Medulla oblongata (tissue), 1 donor: ENCODE measurements around the gene R3HDML.
A peak's percentile ranks its signal among the peaks of the same experiment; 100 is the strongest.
"Not testable (repeated sequence)": the region's sequence is repeated elsewhere in the genome, so short reads cannot be mapped to it uniquely, and the experiment has no call there.

Experiments
- DNase-seq: peaks from one replicate; pipeline ENCODE4 v3.0.0-alpha.2; 2015; ENCODE audit errors: extremely low spot score

Gene R3HDML, protein sequence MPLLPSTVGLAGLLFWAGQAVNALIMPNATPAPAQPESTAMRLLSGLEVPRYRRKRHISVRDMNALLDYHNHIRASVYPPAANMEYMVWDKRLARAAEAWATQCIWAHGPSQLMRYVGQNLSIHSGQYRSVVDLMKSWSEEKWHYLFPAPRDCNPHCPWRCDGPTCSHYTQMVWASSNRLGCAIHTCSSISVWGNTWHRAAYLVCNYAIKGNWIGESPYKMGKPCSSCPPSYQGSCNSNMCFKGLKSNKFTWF

DNA sequence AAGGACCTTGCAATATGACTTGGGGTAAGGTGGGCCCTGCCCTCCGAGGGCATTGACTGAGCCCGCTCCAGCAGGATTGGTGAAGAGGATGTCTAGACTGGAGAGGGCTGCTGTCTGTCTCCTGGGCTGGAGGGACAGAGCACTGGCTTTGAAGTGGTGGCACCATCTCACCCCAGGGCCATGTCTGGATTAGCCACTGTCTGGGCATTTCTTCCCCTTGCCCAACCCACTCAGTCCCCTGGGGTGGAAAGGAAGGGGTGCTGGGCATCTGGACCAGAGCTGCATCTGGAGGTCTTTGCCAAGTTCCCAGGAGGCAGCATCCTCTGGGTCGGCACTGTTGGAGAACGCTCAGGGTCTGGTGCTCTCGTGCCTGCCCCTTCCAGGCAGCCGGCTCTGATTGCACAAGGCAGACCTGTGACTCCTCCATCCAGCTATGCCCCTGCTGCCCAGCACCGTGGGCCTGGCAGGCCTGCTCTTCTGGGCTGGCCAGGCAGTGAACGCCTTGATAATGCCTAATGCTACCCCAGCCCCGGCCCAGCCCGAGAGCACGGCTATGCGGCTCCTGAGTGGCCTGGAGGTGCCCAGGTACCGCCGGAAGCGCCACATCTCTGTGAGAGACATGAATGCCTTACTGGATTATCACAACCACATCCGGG is at the start of gene R3HDML:
Gene R3HDML (plus strand): TSS at position 319 of the 656 bp plus-strand sequence. CDS start 115 bp downstream, at position 434.
- DNase-seq = no peak

DNA sequence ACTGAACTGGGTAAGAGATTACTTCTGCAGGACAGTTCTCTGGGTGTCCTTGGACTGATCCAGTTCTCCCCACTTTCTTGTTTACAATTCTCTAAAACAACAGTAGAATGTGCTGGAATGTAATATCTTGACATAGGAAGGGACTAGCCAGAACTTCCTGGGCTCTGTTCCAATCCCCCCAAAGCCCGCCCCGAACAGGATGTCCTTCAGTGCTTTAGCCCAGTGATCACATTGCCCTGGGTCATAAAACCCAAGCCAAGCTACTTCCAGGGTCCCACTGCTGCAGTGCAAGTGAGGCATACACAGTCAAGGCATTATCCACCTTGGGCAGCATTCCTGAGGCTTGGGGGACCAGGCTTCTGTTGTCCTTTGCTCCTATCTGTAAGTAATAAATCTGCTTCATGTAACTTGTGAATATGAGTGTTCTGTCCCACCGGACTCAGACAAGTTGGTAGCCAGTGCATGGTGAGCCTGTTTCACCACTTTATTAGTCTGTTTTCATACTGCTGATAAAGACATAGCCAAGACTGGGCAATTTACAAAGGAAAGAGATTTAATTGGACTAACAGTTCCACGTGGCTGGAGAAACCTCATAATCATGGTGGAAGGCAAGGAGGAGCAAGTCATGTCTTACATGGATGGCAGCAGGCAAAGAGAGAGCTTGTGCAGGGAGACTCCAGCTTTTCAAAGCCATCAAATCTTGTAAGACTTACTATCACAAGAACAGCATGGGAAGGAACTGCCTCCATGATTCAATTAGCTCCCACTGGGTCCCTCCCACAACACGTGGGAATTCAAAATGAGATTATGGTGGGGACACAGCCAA is 49.4 kb upstream of the R3HDML start:
- no peak for DNase-seq

DNA sequence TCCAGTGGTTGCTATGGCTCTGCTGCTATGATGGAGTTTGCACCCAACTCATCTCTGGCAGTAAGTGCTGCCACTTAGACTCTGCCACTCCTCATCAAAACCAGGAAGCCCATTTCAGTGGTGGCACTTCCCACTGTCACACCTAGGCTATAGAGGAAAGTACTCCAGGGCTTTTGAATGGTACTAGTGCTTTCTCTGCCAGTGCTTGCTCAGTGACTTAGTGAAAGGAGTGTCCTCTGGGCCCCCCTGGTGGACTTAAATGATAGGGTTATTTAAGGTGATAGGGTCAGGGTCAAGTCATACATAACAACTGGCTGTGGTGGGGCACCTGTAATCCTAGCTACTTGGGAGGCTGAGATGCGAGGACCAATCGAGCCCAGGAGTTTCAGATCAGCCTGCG is 48.6 kb upstream of the R3HDML start:
- no peak for DNase-seq

DNA sequence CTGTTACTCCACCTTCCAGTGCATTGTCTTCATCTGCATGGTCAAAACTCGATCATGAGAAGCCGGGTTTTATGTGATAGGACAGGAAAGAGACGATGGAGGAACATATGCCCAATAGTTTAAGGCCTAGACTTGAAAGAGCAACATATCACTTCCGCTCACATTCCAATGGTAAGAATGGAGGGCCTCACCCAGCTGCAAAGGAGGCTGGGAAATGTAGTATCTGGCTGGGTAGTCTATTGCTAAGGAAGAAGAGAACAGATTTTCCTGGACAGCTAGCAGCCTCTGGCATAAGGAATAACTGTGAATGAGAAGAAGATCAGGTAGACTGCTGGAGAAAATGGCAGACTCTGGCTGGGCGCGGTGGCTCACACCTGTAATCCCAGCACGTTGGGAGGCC is 45.1 kb upstream of the R3HDML start:
- no peak for DNase-seq

DNA sequence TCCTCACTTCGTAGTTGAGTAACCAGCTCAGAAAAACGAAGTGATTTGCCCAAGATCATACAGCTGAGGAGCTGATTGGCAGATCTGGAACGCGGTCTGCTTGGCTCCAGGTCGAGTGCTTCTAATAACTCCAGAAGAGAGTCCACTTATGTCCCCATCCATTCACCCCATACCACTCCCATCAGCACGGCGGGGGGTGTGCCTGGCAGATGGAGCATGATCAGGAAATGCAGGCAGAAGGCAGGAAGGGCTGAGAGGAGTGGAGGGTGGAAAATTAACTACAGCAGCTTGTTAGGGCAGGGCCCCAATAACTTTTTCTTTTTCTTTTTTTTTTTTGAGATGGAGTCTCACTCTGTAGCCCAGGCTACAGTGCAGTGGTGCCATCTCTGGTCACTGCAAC is 40.8 kb upstream of the R3HDML start:
- DNase-seq = no peak

DNA sequence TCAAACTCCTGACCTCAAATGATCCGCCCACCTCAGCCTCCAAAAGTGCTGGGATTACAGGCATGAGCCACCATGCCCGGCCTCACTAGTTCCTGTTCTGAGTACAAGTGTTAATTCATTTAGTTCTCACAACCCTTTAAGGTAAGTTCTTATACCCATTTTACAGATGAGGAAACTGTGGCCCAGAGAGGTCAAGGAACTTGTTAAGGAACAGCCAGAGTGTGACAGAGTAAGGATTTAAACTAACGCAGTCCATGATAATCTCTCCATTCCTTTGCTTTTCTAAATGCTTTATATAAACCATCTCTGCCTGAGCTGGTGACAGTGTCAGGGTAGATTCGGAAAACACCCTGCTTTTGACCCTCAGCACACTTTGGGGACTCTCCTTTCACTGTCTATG is 39.1 kb upstream of the R3HDML start:
- DNase-seq = no peak

DNA sequence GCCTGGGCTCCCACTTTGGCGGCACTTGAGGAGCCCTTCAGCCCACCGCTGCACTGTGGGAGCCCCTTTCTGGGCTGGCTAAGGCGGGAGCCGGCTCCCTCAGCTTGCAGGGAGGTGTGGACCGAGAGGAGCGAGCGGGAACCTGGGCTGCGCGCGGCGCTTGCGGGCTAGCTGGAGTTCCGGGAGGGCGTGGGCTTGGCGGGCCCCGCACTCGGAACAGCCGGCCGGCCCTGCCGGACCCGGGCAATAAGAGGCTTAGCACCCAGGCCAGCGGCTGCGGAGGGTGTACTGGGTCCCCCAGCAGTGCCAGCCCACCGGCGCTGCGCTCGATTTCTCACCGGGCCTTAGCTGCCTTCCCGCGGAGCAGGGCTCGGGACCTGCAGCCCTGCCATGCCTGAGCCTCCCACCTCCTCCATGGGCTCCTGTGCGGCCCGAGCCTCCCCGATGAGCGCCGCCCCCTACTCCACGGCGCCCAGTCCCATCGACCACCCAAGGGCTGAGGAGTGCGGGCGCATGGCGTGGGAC is 37.8 kb upstream of the R3HDML start:
- not testable (repeated sequence) for DNase-seq

DNA sequence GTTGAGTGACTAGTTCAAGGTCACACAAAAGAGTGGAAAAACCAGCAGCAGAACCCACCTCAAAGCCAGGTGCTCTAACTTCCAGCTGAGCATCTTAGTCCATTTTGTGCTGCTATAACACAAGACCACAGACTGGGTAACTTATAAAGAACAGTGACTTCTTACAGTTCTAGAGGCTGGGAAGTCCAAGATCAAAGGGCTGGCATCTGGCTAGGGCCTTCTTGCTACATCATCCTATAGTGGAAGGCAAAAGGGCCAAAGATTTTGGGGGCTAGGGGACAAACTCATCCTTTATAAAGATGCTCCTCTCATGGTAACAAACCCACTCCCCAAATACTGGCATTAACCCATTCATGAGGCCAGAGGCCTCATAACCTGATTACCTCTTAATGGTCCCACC is 35.6 kb upstream of the R3HDML start:
- no peak for DNase-seq

DNA sequence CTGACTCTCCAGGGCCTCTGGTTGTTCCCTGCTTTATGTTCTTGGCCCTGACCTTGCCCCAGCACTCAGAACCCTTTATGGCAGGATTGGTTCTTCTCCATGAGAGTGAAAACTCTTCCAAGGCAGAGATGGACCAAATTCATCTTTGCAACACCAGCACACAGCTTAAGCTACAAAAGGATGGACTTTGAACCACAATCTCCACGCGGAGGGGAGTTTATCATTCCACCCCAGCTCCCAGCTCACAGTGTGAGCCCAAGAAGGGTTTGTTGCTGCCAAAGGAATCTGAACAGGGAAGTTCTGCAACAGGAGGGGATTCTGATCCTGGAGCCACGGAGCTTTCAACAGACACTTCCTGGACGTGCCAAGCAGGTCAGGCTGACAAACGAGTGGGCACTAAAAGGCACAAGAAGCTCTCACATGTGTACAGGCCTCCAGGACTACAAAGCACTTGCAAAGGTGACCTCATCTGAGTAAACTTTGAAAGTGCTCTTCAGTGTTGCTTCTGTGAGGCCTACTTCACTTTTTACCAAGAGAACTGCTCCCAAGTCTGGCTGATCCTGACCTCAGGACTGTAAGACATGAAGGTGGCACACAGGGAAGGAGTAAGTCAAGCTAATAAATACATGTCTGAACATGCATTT is 34.7 kb upstream of the R3HDML start:
- no peak for DNase-seq

DNA sequence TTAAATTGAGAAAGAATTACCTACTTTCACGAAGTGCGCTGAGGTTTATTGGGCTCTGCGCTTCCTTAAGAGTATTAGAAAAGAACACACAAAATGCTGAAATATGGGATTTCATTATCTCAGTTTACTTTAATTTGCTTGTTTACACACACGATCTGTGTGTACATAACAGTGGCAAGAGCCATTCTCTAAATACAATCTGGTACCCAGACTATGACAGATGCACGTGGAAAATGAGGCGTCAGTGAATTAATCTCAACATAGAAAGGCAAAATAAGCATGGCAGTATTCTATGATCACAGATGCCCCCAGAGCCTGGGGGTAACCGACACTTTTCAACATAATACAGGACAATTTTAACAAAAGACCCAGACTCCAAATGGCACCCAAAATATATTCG is 34.1 kb upstream of the R3HDML start:
- DNase-seq = no peak

DNA sequence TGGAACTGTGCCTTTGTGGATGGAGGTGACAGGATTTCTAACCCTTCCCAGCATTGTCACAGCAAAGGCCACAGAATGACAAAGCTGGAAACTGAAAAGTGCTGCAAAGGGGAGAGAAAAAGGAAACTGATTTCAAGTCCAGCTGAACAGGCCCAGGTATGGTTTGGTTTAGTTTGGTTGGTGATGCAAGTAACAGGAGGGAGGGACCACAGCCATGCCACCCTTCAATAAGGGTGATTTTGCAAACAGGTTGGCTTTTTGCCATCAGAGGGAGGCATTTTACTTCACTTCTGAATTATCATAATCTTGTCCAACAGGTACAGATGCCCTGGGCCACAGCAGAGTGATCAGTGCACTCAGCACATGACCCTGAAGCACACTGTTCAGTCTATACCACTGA is 32.5 kb upstream of the R3HDML start:
- no peak for DNase-seq

DNA sequence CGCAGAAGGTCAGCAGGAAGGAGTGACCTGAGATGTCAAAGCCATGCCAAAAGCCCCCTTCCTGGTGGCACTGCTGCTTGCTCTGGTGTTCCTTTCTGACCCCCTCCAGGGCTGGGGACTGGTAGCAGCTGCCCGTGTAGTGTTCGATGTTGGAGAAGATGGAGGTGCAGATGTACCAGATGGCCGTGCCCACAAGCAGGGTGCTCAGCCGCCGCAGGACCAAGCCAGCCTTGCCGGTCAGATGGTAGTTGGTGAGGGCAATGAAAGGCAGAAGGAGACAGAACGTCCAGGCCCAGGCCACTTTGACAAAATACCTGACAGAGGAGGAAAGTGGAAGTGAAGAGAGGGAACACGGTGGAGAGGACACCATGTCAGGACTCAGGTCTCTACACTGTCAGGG is 29.9 kb upstream of the R3HDML start:
- no peak for DNase-seq

DNA sequence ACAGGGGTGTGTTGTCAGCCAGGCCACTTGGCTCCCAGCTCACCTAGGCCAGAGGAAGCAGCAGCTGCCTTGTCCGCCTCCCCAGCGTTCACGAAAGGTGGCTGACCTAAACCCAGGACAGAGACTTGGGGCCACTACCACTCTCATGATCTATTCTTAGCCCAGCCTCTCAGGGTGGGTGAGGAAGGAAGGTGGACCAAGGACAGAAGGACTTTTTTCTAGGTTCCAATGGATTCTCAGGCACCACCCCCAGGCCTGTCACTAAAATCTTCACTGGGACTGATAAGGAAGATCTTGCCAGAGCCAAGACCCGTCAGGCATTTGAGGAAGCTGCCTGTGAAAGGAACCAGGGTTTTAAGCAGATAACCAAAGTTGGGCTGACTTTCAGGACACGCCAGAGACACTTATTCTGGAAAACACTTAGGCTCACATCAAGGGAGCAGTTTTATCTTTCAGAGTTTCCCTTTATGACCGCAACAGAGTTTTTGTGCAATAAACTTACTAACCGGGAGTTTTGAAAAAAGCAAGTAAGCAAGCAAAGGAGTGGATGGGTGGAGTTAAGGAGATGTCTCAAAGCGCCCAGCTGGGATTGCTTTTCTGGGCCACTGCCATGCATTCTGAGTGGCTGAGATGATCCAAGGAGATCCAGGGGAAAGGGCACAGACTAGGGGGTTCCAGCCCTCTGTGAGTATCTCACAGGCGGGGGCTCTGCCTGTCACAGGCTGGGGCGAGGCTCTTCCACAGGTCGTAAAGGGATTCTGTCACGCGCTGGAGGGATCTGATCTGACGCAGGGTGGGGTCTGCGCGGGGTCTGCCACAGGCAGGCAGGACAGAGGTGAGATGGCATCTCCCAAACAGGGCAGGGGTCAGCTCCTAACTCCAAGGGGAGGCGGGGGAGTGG is 26.8 kb upstream of the R3HDML start:
- DNase-seq = peak; percentile 29

DNA sequence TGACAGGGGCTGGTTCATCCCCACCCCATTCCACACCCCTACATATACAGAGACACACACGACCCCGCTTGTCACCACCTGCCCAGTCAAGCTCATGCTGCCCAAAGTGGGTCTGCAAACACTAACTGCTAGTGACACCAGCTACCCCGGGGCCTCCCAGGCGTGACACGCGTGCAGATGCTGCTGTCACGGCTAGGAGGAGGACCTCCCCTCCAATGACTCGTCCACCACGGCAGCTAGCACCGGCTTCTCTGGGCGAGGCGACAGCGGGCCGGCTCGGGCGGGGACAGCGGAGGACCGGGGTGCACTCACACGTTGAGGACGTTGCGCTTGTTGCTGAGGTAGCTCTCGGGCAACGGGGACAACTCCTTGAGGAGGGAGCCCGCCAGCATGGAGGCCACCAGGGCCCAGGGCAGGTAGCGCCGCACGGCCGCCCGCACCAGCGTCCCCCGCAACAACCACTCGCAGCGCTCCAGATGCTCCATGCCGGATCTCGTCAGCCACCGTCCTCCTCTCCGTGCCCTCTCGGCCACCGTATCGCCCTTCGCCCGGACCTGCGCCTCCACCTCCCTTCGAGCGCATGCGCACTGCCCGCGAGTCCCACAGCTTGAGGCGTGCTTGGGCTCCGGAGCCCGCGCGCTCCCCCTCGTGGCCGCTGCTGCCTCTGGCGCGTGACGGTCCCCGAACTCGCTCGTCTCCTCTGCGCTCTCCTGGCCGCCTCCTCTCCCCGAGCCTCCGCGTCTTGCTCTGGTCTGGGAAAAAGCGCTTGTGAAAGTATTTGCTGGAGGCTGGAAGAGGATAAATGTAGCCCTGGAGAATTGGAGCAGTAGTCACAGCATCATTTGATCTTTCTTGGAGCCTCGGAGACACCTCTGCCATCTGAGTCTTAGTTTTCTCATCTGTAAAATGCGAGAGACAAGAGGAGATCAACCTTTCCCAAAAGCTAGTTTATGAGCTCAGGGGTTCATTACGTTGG is 25.9 kb upstream of the R3HDML start, which contains the start of gene FITM2:
Gene FITM2 (minus strand): TSS at position 539 of the 976 bp plus-strand sequence. CDS start 54 bp downstream, at position 485.
- DNase-seq = peak; percentile 97

DNA sequence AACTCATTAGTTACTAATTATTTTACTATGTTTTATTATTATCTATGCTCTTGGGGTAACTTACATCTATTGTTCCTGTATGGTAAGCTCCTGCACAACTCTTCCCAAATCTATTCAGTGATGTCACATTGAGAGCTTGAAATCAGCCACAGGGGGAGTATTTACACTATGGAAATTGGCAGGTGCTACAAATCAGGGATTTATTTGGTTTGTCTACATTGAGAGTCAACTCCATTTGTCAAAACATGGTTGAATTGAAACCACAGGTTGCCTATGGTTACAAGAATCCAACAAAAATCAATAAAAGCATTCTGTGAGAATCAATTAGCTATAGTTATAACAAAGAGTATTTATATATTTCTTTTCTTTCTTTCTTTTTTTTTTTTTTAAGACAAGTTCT is 22.0 kb upstream of the R3HDML start:
- DNase-seq = no peak

DNA sequence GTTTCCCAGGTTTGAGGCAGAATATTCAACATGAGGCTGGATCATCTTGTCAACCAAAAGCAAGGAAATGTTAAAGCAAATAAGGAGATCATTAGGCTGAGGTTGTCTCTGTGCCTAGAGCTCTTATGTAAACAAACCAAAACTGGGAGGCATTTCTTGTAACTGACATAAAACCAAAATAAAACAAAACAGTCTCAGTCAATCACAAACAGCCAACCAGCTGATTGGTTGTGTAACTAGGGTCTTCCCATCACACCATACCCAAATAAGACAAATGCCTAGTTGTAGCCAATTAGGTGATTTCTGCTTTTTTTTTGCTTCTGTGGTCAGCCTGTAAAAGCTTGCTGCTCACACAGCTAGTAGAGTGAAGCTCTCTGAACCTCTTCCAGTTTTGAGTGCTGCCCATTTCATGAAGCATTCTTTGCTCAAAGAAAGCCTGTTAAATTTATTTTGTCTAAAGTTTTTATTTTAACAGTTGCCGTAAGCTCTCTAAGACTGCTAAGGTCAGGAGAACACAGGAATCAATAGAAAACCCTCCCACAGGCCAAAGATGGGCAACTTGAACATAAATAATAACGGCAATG is 16.9 kb upstream of the R3HDML start:
- no peak for DNase-seq

DNA sequence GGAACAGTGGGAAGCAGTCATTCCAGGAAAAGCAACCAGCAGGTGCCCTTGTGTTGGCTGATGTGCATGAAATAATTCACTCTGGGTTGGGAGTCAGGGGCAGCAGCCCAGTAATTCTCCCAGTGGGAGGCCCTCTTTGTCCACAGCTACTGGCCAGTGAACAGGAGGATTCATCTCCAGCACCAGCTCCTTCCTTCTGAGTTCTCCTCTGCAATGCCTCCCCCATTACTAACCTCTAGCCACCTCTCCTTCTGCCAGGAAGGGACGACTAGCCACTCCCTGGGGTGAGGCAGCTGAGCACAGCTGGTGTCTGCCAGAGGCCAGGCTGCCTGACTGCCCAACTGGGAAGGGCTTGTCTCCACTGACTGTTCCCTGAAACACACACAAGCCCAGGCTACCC is 12.5 kb upstream of the R3HDML start:
- DNase-seq = no peak

DNA sequence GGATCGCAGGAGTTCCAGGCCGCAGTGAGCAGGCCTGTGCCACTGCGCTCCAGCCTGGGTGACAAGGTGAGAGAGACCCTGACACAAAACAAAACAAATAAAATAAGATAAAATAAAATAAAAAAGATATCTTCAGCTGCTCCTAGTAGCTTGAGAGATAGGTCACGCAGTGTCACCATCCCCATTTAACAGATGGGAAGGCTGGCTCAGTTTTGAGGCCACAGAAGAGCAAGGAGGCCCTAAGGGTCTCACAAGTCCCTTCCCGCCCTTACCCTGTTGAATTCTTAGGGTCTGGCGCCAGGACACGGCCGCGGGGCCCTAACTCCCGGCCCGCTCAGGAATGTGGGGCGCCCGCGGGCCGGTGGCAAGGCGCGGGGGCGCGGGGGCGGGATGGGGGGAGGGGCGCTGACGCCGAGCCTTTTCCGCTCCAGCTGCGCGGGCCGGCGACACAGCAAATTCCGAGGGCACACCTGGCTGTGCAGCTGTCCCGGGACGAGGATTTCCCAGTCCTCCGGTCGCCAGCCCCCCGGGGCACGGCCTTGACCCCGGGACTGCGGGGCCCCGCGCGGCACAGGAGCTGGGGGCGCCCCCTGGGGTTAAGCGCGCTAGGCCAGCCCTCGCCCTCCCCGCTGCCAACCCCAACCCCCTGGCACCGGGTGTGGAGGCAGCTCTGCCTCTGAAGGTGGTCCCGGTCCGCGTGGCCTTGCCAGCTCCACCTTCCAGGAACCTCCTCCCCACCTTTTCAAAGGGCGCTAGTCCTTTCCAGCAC is 10.3 kb upstream of the R3HDML start:
- DNase-seq = no peak

DNA sequence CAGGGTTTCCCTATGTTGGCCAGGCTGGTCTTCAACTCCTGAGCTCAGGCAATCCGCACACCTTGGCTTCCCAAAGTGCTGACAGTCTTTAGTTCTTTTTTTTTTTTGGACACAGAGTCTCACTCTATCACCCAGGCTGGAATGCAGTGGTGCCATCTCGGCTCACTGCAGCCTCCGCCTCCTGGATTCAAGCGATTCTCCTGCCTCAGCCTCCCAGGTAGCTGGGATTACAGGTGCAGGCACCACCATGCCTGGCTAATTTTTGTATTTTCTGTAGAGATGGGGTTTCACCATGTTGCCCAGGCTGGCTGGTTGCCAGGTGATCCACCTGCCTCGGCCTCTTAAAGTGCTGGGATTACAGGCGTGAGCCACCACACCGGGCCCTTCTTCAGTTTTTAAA is 9.1 kb upstream of the R3HDML start:
- not testable (repeated sequence) for DNase-seq
